Effector CD4-positive, alpha-beta T cell (primary cell): ENCODE results near the gene FAM193A.
"Not testable (repeated sequence)": the region's sequence is repeated elsewhere in the genome, so short reads cannot be mapped to it uniquely, and the experiment has no call there.

Source experiments
- DNase-seq: peaks from one replicate; pipeline ENCODE4 v3.0.0-alpha.2; 2020

The FAM193A gene

GRCh38 chr4:2578106-2578505 is 41.7 kb downstream of the FAM193A start:
- DNase-seq = no peak

GRCh38 chr4:2579910-2580309 is 43.5 kb downstream of the FAM193A start:
- DNase-seq = no peak

- DNase-seq = no peak
Measured at GRCh38 chr4:2583092-2583491, 46.6 kb downstream of the FAM193A start.

GRCh38 chr4:2583517-2583916 is 47.1 kb downstream of the FAM193A start:
- no peak for DNase-seq

GRCh38 chr4:2586502-2586901 is 50.1 kb downstream of the FAM193A start:
- no peak for DNase-seq

GRCh38 chr4:2587213-2587823 is 50.9 kb downstream of the FAM193A start:
- DNase-seq = no peak

- DNase-seq = no peak
Measured at GRCh38 chr4:2588259-2588658, 51.8 kb downstream of the FAM193A start.

- DNase-seq = no peak
Measured at GRCh38 chr4:2591189-2591588, 54.7 kb downstream of the FAM193A start.

- not testable (repeated sequence) for DNase-seq
Measured at GRCh38 chr4:2592014-2592413, 55.6 kb downstream of the FAM193A start.

GRCh38 chr4:2592572-2592971 is 56.1 kb downstream of the FAM193A start:
- no peak for DNase-seq

- no peak for DNase-seq
Measured at GRCh38 chr4:2593003-2593402, 56.6 kb downstream of the FAM193A start.

GRCh38 chr4:2595436-2595835 is 59.0 kb downstream of the FAM193A start:
- no peak for DNase-seq

GRCh38 chr4:2595952-2596552 is 59.6 kb downstream of the FAM193A start:
- DNase-seq = no peak

- no peak for DNase-seq
Measured at GRCh38 chr4:2596611-2597010, 60.2 kb downstream of the FAM193A start.

GRCh38 chr4:2598511-2599303 is 62.3 kb downstream of the FAM193A start:
- DNase-seq = no peak

GRCh38 chr4:2599304-2599654 is 62.8 kb downstream of the FAM193A start:
- no peak for DNase-seq

GRCh38 chr4:2600878-2601277 is 64.4 kb downstream of the FAM193A start:
- no peak for DNase-seq

GRCh38 chr4:2604614-2605013 is 68.2 kb downstream of the FAM193A start:
- no peak for DNase-seq

- DNase-seq = no peak
Measured at GRCh38 chr4:2606960-2607506, 70.6 kb downstream of the FAM193A start.

GRCh38 chr4:2607822-2608221 is 71.4 kb downstream of the FAM193A start:
- no peak for DNase-seq

- no peak for DNase-seq
Measured at GRCh38 chr4:2608291-2608690, 71.8 kb downstream of the FAM193A start.

GRCh38 chr4:2615821-2616220 is 79.4 kb downstream of the FAM193A start:
- no peak for DNase-seq

GRCh38 chr4:2617955-2618354 is 81.5 kb downstream of the FAM193A start:
- DNase-seq = no peak

- DNase-seq = not testable (repeated sequence)
Measured at GRCh38 chr4:2618729-2619128, 82.3 kb downstream of the FAM193A start.
